ENCODE measurements around the gene OSBPL8.

The OSBPL8 gene

DNA sequence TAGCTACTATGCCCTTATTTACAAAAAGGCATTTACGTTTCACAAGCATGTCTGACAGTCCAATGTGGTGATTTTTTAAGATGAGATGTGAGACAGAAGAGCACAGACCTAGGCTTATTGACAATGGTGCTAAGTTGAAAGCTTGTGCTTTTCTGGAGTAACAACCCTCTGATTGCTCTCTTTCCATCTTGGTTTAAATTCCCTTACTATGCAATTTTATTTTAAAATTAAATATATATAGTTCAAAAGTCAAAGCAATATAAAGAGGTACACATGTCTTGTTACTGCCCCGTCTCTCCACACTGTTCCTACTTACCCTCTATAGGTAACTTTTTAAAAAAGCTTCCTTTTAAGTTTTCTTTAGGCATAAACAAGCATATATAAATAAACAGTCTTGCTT is 172.0 kb downstream of the OSBPL8 start:
- Histone ChIP-seq H3K27ac (ENCODE audit: low read depth, low read length, poor library complexity, severe bottlenecking) (no peak overlapping the region), H4K20me1 (ENCODE audit: insufficient read depth, low read length) (no peaks in the 10 kb centered on the region), H2AFZ (ENCODE audit: low read length) (no peak overlapping the region), H3K4me1 (ENCODE audit: insufficient read depth, low read length, severe bottlenecking) (no peaks in the 10 kb centered on the region), H3K36me3 (ENCODE audit: insufficient read depth, low read length) (peaks cover 40% of the 10 kb centered on the region; the same call in 1 of the 2 replicates), H3F3A (ENCODE audit: insufficient read depth, low read length) (no peaks in the 10 kb centered on the region), H3K9ac (ENCODE audit: low read length) (no peak overlapping the region), H3K9me3 (ENCODE audit: low read length) (no peaks in the 10 kb centered on the region), H3K4me2 (ENCODE audit: low read length) (no peak overlapping the region), H3K9me2 (ENCODE audit: low read depth, low read length) (no peaks in the 10 kb centered on the region), H3K4me3 (ENCODE audit: low read depth, low read length, poor library complexity, severe bottlenecking) (no peak overlapping the region), H3K27me3 (ENCODE audit: insufficient read depth, low read length) (no peaks in the 10 kb centered on the region), H3K79me2 (ENCODE audit: insufficient read depth, low read length) (no peaks in the 10 kb centered on the region)
- TF ChIP-seq EZH2 (IDR thresholded peaks at IDR 0.05; ENCODE audit: borderline replicate concordance, low read length): no peak
- TF ChIP-seq, protein P1, sequence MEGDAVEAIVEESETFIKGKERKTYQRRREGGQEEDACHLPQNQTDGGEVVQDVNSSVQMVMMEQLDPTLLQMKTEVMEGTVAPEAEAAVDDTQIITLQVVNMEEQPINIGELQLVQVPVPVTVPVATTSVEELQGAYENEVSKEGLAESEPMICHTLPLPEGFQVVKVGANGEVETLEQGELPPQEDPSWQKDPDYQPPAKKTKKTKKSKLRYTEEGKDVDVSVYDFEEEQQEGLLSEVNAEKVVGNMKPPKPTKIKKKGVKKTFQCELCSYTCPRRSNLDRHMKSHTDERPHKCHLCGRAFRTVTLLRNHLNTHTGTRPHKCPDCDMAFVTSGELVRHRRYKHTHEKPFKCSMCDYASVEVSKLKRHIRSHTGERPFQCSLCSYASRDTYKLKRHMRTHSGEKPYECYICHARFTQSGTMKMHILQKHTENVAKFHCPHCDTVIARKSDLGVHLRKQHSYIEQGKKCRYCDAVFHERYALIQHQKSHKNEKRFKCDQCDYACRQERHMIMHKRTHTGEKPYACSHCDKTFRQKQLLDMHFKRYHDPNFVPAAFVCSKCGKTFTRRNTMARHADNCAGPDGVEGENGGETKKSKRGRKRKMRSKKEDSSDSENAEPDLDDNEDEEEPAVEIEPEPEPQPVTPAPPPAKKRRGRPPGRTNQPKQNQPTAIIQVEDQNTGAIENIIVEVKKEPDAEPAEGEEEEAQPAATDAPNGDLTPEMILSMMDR (IDR thresholded peaks at IDR 0.05; ENCODE audit: low read length): no peak

DNA sequence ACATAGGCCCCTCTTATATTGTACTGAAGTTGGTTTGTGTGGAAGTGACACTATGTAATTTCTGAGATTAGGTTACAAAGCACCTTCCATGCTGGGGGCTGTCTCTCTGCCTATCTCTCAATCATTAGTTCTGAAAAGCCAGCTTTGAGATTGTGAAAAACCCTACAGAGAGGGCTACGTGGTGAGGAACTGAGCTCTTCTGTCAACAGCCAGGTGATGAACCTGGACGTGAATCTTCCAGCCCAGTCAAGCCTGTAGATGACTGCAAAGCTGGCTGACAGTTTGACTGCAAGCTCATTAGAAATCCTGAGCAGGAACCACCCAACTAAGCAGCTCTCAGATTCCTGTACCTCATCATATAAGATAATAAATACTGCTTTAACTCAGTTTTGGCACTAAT is 175.0 kb downstream of the OSBPL8 start:
- Histone ChIP-seq H3K27ac (ENCODE audit: low read depth, low read length, poor library complexity, severe bottlenecking) (no peak overlapping the region), H3K9ac (ENCODE audit: low read length) (no peak overlapping the region)

DNA sequence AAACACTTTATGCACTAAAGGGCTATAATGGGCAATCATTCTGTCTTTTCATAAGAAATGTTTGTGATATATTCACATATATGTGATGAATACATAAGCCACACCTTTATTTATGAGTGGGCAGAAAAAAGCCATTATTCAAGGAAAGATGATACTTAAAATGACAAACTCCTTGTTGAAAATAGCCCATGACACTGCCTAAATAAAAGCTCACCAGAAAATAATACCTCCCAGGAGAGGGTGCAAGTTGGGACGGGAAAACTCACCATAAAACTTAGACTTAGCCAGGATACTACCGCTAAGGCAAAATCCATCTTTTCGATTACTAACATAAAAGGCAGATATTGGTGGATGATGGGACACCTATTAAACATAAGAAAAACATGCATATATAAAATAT is 175.6 kb downstream of the OSBPL8 start:
- Histone ChIP-seq H3K27me3 (ENCODE audit: insufficient read depth, low read length) (no peaks in the 10 kb centered on the region), H2AFZ (ENCODE audit: low read length) (no peak overlapping the region), H3F3A (ENCODE audit: insufficient read depth, low read length) (no peaks in the 10 kb centered on the region), H3K9me2 (ENCODE audit: low read depth, low read length) (no peaks in the 10 kb centered on the region), H3K36me3 (ENCODE audit: insufficient read depth, low read length) (peaks cover 21% of the 10 kb centered on the region; the same call in 1 of the 2 replicates), H3K9me3 (ENCODE audit: low read length) (no peaks in the 10 kb centered on the region), H3K9ac (ENCODE audit: low read length) (no peak overlapping the region), H3K4me2 (ENCODE audit: low read length) (no peak overlapping the region), H3K4me3 (ENCODE audit: low read depth, low read length, poor library complexity, severe bottlenecking) (no peak overlapping the region), H3K79me2 (ENCODE audit: insufficient read depth, low read length) (no peaks in the 10 kb centered on the region), H3K4me1 (ENCODE audit: insufficient read depth, low read length, severe bottlenecking) (no peaks in the 10 kb centered on the region), H3K27ac (ENCODE audit: low read depth, low read length, poor library complexity, severe bottlenecking) (no peak overlapping the region), H4K20me1 (ENCODE audit: insufficient read depth, low read length) (no peaks in the 10 kb centered on the region)
- TF ChIP-seq, protein P1 (IDR thresholded peaks at IDR 0.05; ENCODE audit: low read length): no peak
- TF ChIP-seq EZH2 (IDR thresholded peaks at IDR 0.05; ENCODE audit: borderline replicate concordance, low read length): no peak

More for the DNA sequence above, 175.0 kb downstream of the OSBPL8 start:
- Histone ChIP-seq H3K36me3 (ENCODE audit: insufficient read depth, low read length) (peaks cover 27% of the 10 kb centered on the region; the same call in 1 of the 2 replicates), H3K79me2 (ENCODE audit: insufficient read depth, low read length) (no peaks in the 10 kb centered on the region), H4K20me1 (ENCODE audit: insufficient read depth, low read length) (no peaks in the 10 kb centered on the region), H3K4me2 (ENCODE audit: low read length) (no peak overlapping the region), H3F3A (ENCODE audit: insufficient read depth, low read length) (no peaks in the 10 kb centered on the region), H3K4me3 (ENCODE audit: low read depth, low read length, poor library complexity, severe bottlenecking) (no peak overlapping the region), H2AFZ (ENCODE audit: low read length) (no peak overlapping the region), H3K9me3 (ENCODE audit: low read length) (no peaks in the 10 kb centered on the region), H3K27me3 (ENCODE audit: insufficient read depth, low read length) (no peaks in the 10 kb centered on the region), H3K4me1 (ENCODE audit: insufficient read depth, low read length, severe bottlenecking) (no peaks in the 10 kb centered on the region), H3K9me2 (ENCODE audit: low read depth, low read length) (no peaks in the 10 kb centered on the region)
- no peak for TF ChIP-seq EZH2 (IDR thresholded peaks at IDR 0.05; ENCODE audit: borderline replicate concordance, low read length)
- TF ChIP-seq, protein P1 (IDR thresholded peaks at IDR 0.05; ENCODE audit: low read length): no peak
